K562 (cell line): Measurements from ENCODE around the gene CYB5D1. TPM values are rescaled to one million over a fixed set of nuclear protein-coding genes. Genes with fewer than 3 reads are reported as not detected.
A peak's percentile ranks its signal among the peaks of the same experiment; 100 is the strongest.

ENCODE experiments used
- BDP1 ChIP-seq: IDR thresholded peaks from 3 replicates; pipeline ENCODE4 v1.6.1; 2011; ENCODE audit not compliant: insufficient read length, insufficient read depth
- CREBBP ChIP-seq: IDR thresholded peaks from one replicate; pipeline ENCODE4 v1.6.1; 2012; ENCODE audit warnings: low read depth, mild to moderate bottlenecking, control low read depth, inconsistent platforms, low read length
- FOXK1 ChIP-seq: sonication (generic); formaldehyde crosslinking; IDR thresholded peaks from 2 replicates; pipeline ENCODE4 v1.8.0; 2022; ENCODE audit warnings: missing genetic modification reagents, mild to moderate bottlenecking, borderline replicate concordance
- HDAC2 ChIP-seq: fragments of 450-650 bp; IDR thresholded peaks from 2 replicates; pipeline ENCODE4 v1.6.1; 2016; ENCODE audit warnings: mild to moderate bottlenecking
- HDAC8 ChIP-seq: fragments of 450-650 bp; IDR thresholded peaks from 2 replicates; pipeline ENCODE4 v1.6.1; 2016; ENCODE audit warnings: mild to moderate bottlenecking, missing genetic modification characterization, moderate library complexity, missing compliant biosample characterization
- JUN ChIP-seq, 2 experiments: sonication (generic) in 1 of 2; formaldehyde crosslinking in 1 of 2; IDR thresholded peaks; 2 replicates each; pipeline versions ENCODE4 v1.6.1 to v1.8.0; 2012 to 2022; ENCODE audit warnings: borderline replicate concordance in 2 of 2, mild to moderate bottlenecking in 2 of 2, improper control_type of control experiment in 1 of 2, low read depth in 1 of 2, low read length in 1 of 2, missing genetic modification reagents in 1 of 2
- MAZ ChIP-seq, 2 experiments: fragments of 450-650 bp in 1 of 2; sonication (generic) in 1 of 2; formaldehyde crosslinking; IDR thresholded peaks in 1 of 2; conservative IDR thresholded peaks in 1 of 2; 2 replicates each; pipeline versions ENCODE4 v1.4.0 to v1.5.0; 2020; ENCODE audit warnings: mild to moderate bottlenecking in 1 of 2, missing genetic modification reagents in 1 of 2
- MCM7 ChIP-seq, 2 experiments: fragments of 450-650 bp; IDR thresholded peaks; 2 replicates each; pipeline ENCODE4 v1.6.1; 2016 to 2018
- NBN ChIP-seq: fragments of 450-650 bp; IDR thresholded peaks from 2 replicates; pipeline ENCODE4 v1.6.1; 2016; ENCODE audit warnings: low read depth, mild to moderate bottlenecking
- OTX1 ChIP-seq: fragments of 450-650 bp; formaldehyde crosslinking; IDR thresholded peaks from 2 replicates; pipeline ENCODE4 v1.4.0; 2022; ENCODE audit warnings: mild to moderate bottlenecking
- PRPF4 ChIP-seq: fragments of 200-400 bp; formaldehyde crosslinking; IDR thresholded peaks from one replicate; pipeline ENCODE4 v1.6.1; 2017; ENCODE audit warnings: low read length, low read depth, mild to moderate bottlenecking; ENCODE audit not compliant: insufficient read depth, poor library complexity, severe bottlenecking
- RBFOX2 ChIP-seq: fragments of 200-400 bp; formaldehyde crosslinking; IDR thresholded peaks from 2 replicates; pipeline ENCODE4 v1.6.1; 2017; ENCODE audit warnings: low read depth, mild to moderate bottlenecking, low read length, moderate library complexity
- RBM17 ChIP-seq: fragments of 200-400 bp; formaldehyde crosslinking; IDR thresholded peaks from 2 replicates; pipeline ENCODE4 v1.6.1; 2017; ENCODE audit warnings: low read depth, mild to moderate bottlenecking, low read length, borderline replicate concordance
- SP1 ChIP-seq: sonication (generic); formaldehyde crosslinking; IDR thresholded peaks from 2 replicates; pipeline ENCODE4 v1.8.1; 2022; ENCODE audit warnings: mild to moderate bottlenecking, missing genetic modification reagents
- TAF9B ChIP-seq: fragments of 450-650 bp; IDR thresholded peaks from 2 replicates; pipeline ENCODE4 v1.6.1; 2018; ENCODE audit warnings: mild to moderate bottlenecking; ENCODE audit not compliant: partially characterized antibody
- TRIM28 ChIP-seq: fragments of 450-650 bp; IDR thresholded peaks from 2 replicates; pipeline ENCODE4 v1.6.1; 2017
- polyA plus RNA-seq, 8 experiments: library from polyadenylated mRNA; depleted of rRNA in 4 of 8; stranded (reverse) in 5 of 8; unstranded in 3 of 8; fragments of >200 nt; fragmentation: Nextera tagmentation in 2 of 8; fragmentation: Illumina TruSeq in 1 of 8; extraction: Ambion mirVana in 2 of 8; extraction: Trizol in 1 of 8; gene quantifications; 2 replicates each; pipeline versions ENCODE4 v1.2.1 to v1.2.3, GENCODE V29; 2011 to 2014; ENCODE audit warnings: inconsistent platforms in 1 of 8, missing spikeins in 1 of 8
- total RNA-seq, 7 experiments: library from RNA; depleted of rRNA in 6 of 7; stranded (reverse); fragments of >200 nt in 6 of 7; fragmentation: Illumina TruSeq in 2 of 7; extraction: Trizol in 2 of 7; gene quantifications; 2 replicates each; pipeline versions ENCODE4 v1.2.1 to v1.2.3, GENCODE V29; 2011 to 2021; ENCODE audit warnings: low replicate concordance in 1 of 7
- TF ChIP-seq, protein P1 (sequence below), 2 experiments: fragments of 450-650 bp; formaldehyde crosslinking in 1 of 2; IDR thresholded peaks; 2 replicates each; pipeline versions ENCODE4 v1.4.0 to v1.6.1; 2014 to 2020; ENCODE audit warnings: mild to moderate bottlenecking in 2 of 2, borderline replicate concordance in 1 of 2, low read depth in 1 of 2
- TF ChIP-seq, protein P2 (sequence below): sonication (generic); formaldehyde crosslinking; IDR thresholded peaks from 2 replicates; pipeline ENCODE4 v1.5.0; 2020; ENCODE audit warnings: missing genetic modification reagents

The CYB5D1 gene
- total and polyA plus RNA-seq, 9 of the 15 experiments (the other 6 are each of a cell fraction or from before 2014, with no cell fraction given), result 2.4 to 7.9 (median 5.7) TPM

DNA sequence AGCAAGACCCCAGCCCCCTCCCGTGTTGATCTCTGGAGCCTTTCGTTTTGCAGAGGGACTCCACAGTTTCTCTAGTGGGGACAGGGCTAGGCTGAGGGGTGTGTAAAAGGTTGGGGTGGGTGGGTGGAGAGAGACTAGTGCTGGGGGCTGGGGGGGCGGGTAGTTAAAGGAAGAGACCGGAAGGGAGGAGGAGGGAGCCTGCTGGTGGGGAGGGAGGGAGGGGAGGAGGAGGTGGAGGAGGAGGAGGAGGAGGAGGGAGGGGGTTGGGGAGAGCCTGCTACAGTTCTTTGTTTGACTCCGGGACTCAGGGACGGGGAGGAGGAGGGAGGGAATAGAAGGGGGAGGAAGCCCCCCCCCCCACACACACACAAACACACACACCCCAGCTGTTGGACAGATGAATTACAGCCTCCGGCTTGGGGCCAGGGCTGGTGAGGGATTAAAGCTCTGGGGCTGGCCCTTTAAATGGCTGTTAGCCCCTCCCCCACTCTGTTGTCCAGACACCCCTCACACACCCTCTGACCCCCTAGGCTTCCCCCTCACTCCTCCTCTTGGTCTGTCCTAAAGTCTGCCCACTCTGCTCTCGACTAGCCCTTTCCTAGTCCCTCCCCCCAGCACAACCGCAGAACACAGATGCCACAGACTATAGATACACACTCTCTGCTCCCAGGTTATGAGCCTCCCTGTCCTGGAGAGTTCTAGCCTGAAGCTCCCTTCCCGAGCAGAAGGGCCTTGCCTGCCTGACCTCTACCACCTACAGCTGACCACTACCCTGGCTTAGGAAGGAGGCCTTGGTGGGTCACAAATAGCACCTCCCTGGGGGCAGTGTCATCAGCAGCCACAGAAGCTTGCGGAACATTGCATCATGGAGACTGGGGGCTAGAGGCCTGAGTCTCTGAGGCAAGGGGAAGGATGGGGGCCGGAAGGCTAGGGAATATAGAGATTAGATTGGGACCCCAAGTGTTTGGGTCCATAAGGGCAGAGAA lies 19.4 kb upstream of the CYB5D1 start (continued):
- no peak for TF ChIP-seq MCM7 (IDR thresholded peaks at IDR 0.05)
- TF ChIP-seq HDAC2, result peak; percentile 41; the same call in 1 of the 2 replicates
- no peak for TF ChIP-seq HDAC8 (tag)
- TF ChIP-seq RBM17, result no peak
- peak; percentile 49 to 86 for TF ChIP-seq MAZ (CRISPR knock-in tag; conservative IDR thresholded peaks at IDR 0.05 in 1 of 2, IDR thresholded peaks at IDR 0.05 in 1 of 2)
- TF ChIP-seq RBFOX2, result peak; percentile 80
- TF ChIP-seq SP1, result no peak
- TF ChIP-seq TRIM28, result no peak
- TF ChIP-seq JUN (IDR thresholded peaks at IDR 0.05; ENCODE audit: borderline replicate concordance, low read depth, low read length), result peak; percentile 76; the same call in 1 of the 2 replicates
- peak; percentile 32; the same call in 1 of the 2 replicates for TF ChIP-seq JUN (CRISPR knock-in tag; IDR thresholded peaks at IDR 0.05; ENCODE audit: borderline replicate concordance)
- TF ChIP-seq TAF9B, result peak; percentile 39
- TF ChIP-seq PRPF4, result no peak
- TF ChIP-seq, protein P1, sequence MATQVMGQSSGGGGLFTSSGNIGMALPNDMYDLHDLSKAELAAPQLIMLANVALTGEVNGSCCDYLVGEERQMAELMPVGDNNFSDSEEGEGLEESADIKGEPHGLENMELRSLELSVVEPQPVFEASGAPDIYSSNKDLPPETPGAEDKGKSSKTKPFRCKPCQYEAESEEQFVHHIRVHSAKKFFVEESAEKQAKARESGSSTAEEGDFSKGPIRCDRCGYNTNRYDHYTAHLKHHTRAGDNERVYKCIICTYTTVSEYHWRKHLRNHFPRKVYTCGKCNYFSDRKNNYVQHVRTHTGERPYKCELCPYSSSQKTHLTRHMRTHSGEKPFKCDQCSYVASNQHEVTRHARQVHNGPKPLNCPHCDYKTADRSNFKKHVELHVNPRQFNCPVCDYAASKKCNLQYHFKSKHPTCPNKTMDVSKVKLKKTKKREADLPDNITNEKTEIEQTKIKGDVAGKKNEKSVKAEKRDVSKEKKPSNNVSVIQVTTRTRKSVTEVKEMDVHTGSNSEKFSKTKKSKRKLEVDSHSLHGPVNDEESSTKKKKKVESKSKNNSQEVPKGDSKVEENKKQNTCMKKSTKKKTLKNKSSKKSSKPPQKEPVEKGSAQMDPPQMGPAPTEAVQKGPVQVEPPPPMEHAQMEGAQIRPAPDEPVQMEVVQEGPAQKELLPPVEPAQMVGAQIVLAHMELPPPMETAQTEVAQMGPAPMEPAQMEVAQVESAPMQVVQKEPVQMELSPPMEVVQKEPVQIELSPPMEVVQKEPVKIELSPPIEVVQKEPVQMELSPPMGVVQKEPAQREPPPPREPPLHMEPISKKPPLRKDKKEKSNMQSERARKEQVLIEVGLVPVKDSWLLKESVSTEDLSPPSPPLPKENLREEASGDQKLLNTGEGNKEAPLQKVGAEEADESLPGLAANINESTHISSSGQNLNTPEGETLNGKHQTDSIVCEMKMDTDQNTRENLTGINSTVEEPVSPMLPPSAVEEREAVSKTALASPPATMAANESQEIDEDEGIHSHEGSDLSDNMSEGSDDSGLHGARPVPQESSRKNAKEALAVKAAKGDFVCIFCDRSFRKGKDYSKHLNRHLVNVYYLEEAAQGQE (IDR thresholded peaks at IDR 0.05; ENCODE audit: borderline replicate concordance), result no peak
- TF ChIP-seq, protein P1 (CRISPR knock-in tag; IDR thresholded peaks at IDR 0.05; ENCODE audit: low read depth), result no peak
- TF ChIP-seq CREBBP, result no peak
- TF ChIP-seq, protein P2, sequence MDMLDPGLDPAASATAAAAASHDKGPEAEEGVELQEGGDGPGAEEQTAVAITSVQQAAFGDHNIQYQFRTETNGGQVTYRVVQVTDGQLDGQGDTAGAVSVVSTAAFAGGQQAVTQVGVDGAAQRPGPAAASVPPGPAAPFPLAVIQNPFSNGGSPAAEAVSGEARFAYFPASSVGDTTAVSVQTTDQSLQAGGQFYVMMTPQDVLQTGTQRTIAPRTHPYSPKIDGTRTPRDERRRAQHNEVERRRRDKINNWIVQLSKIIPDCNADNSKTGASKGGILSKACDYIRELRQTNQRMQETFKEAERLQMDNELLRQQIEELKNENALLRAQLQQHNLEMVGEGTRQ (CRISPR knock-in tag), result no peak
- TF ChIP-seq NBN, result peak; percentile 73
- TF ChIP-seq BDP1, result no peak
- TF ChIP-seq OTX1, result peak; percentile 74; the same call in 1 of the 2 replicates
- no peak for TF ChIP-seq FOXK1 (CRISPR knock-in tag)
